GM12891 (cell line): ENCODE data around the gene EEIG1.

Source experiments
- POLR2A ChIP-seq: IDR thresholded peaks from 2 replicates; pipeline ENCODE4 v1.6.1; 2011; ENCODE audit warnings: low read depth, low read length, control low read depth
- POLR2AphosphoS5 ChIP-seq: IDR thresholded peaks from 2 replicates; pipeline ENCODE4 v1.6.1; 2011; ENCODE audit warnings: low read depth, low read length, control low read depth
- POU2F2 ChIP-seq: IDR thresholded peaks from 2 replicates; pipeline ENCODE4 v1.6.1; 2011; ENCODE audit warnings: low read depth, mild to moderate bottlenecking, control low read depth, low read length, moderate library complexity
- SPI1 ChIP-seq: IDR thresholded peaks from 2 replicates; pipeline ENCODE4 v1.6.1; 2011; ENCODE audit warnings: low read depth, low read length, control low read depth
- TAF1 ChIP-seq: IDR thresholded peaks from 2 replicates; pipeline ENCODE4 v1.6.1; 2011; ENCODE audit warnings: low read depth, low read length, control low read depth

DNA sequence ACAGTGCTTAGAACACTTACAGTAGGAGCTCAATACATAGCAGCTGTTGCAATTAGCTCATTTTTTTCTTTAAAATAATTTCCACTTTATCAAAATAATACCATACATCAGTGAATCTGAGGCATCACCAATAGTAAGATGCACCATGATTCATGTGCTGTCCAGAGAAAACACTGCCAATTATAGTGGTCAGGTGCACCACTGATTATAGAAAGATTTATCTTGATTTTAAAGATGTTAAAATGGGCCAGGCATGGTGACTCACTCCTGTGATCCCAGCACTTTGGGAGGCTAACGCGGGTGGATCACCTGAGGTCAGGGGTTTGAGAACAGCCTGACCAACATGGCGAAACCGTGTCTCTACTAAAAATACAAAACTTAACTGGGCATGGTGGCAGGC, 46.9 kb upstream of the EEIG1 start:
- TF ChIP-seq POLR2A, result no peak
- TF ChIP-seq POLR2AphosphoS5, result no peak
- no peak for TF ChIP-seq TAF1
- no peak for TF ChIP-seq POU2F2
- TF ChIP-seq SPI1, result no peak
